Suprapubic skin (tissue), 3 donors: ENCODE measurements around the gene KANSL3.

Experiments
- CTCF ChIP-seq, 2 donors: fragments of 200-600 bp in 1 of 2; fragments of 450-650 bp in 1 of 2; sonication (generic) in 1 of 2; IDR thresholded peaks; one replicate each; pipeline ENCODE4 v1.5.1; 2016 to 2019; ENCODE audit warnings: antibody characterized with exemption in 2 of 2, mild to moderate bottlenecking in 1 of 2, moderate library complexity in 1 of 2
- POLR2A ChIP-seq, 2 donors: fragments of 450-650 bp; IDR thresholded peaks; one replicate each; pipeline ENCODE4 v1.6.1; 2017; ENCODE audit warnings: antibody characterized with exemption in 2 of 2, mild to moderate bottlenecking in 2 of 2, moderate library complexity in 2 of 2

DNA sequence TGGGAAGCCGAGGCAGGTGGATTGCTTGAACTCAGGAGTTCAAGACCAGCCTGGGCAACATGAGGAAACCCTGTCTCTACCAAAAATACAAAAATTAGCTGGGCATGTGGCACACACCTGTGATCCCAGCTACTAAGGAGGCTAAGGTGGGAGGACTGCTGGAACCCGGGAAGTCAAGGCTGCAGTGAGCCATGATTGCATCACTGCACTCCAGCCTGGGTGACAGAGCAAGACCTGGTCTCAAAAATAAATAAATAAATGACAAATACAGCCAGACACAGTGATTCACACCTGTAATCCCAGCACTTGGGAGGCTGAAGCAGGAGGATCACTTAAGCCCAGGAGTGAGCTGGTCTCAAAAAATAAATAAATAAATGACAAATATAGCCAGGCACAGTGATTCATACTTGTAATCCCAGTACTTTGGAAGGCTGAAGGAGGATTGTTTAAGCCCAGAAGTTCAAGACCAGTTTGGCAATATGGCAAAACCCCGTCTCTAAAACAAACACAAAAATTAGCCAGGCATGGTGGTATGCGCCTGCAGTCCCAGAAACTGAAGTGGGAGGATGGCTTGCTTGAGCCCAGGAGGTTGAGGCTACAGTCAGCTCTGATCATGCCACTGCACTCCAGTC lies 6.2 kb downstream of the KANSL3 start:
- TF ChIP-seq POLR2A (IDR thresholded peaks at IDR 0.05): no peak
- TF ChIP-seq CTCF (IDR thresholded peaks at IDR 0.05): no peak
